Gastroesophageal sphincter (tissue), 3 donors: Measurements from ENCODE around the gene OPN4.

Source experiments
- POLR2AphosphoS5 ChIP-seq: sonication (generic); formaldehyde crosslinking; IDR thresholded peaks from one replicate; pipeline ENCODE4 v1.6.1; 2017; ENCODE audit warnings: antibody characterized with exemption
- TF ChIP-seq, protein P1 (sequence below), 4 experiments: fragments of 200-600 bp in 2 of 4; fragments of 450-650 bp in 2 of 4; sonication (generic) in 1 of 4; IDR thresholded peaks; one replicate each; pipeline ENCODE4 v1.5.1; 2017 to 2019; ENCODE audit warnings: antibody characterized with exemption in 4 of 4, mild to moderate bottlenecking in 2 of 4, moderate library complexity in 2 of 4

DNA sequence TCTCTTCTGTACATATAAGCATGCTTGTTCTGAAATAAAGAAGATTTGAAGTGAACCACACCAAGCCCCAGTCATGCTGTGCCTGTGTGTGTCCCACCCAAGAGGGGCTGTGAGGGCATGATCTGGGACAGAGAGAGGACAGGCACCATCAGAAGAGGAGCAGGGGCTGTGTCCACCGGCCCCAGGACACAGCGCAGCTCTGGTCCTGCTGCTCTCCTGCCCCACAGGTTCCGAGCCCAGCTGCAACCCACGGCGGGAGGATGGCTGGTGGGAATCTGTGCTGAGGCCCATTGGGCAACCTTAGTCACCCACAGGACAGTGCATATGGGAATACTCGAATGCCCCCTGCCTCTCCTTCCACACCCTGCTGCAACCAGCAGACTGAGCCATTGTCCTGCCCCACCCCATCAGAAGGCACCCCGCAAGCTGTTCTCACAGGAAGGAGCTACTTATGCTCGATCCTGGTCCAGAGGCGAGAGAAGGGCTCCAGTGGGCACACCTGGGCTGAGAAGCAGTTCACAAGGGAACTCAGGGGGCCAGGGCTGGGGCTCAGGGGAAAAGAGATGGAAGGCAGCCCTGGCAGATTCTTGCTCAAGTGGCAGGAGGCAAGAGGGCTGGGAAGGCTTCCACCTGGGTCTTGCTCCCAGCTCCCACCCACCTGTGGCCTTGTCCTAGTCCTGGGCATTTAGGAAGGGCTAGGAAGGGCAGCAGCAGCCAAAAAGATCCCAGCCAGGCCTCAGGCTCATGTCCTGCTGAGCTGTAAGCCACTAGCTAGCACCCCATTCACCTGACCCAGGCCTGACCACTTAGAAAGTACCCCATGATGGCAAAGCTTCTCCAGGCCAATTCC, 45.9 kb downstream of the OPN4 start:
- TF ChIP-seq, protein P1, sequence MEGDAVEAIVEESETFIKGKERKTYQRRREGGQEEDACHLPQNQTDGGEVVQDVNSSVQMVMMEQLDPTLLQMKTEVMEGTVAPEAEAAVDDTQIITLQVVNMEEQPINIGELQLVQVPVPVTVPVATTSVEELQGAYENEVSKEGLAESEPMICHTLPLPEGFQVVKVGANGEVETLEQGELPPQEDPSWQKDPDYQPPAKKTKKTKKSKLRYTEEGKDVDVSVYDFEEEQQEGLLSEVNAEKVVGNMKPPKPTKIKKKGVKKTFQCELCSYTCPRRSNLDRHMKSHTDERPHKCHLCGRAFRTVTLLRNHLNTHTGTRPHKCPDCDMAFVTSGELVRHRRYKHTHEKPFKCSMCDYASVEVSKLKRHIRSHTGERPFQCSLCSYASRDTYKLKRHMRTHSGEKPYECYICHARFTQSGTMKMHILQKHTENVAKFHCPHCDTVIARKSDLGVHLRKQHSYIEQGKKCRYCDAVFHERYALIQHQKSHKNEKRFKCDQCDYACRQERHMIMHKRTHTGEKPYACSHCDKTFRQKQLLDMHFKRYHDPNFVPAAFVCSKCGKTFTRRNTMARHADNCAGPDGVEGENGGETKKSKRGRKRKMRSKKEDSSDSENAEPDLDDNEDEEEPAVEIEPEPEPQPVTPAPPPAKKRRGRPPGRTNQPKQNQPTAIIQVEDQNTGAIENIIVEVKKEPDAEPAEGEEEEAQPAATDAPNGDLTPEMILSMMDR (IDR thresholded peaks at IDR 0.05) = no peak
- TF ChIP-seq POLR2AphosphoS5 = no peak
